GM19438 (cell line): Measurements from ENCODE around the gene C11orf24.

Experiments
- ATAC-seq: cut with Tn5 transposase; IDR thresholded peaks from one replicate; pipeline ENCODE4 v1.9.1; 2021; ENCODE audit warnings: low read depth; ENCODE audit not compliant: unreplicated experiment

Gene C11orf24

DNA sequence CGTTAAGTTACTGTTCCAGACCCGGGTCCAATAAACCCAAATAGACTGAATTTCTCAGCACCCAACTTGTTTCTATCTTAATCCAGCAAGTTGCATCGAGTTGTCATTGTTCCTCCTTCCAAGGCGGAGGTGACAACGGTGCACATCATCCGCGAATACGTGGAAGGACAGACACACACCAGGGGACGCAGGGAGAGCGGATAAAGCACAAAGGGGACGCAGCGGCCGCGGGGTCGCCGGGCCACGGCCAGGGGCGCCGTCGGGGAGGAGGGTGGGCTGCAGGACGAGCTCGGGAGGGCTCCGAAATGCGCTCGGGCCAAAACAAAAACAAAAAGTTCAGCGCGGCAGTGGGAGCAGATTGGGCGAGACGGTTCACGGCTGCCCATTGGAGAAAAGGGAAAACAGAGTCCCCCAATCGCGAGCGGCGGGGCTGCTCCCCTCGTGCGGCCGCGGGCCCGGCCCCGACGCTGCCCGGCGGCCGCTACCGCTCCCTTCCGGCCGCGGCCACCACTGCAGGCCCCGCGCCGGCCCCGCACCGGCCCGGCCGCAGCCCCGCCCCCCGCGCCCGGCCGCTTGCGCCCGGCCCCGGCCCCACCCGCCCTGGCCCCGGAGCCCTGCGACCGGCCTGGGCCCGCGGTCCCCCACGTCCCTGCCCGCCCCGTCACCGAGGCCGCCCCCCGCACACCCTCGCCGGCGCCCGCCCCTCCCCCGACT lies 59.2 kb downstream of the C11orf24 start:
- peak; percentile 53 for ATAC-seq

DNA sequence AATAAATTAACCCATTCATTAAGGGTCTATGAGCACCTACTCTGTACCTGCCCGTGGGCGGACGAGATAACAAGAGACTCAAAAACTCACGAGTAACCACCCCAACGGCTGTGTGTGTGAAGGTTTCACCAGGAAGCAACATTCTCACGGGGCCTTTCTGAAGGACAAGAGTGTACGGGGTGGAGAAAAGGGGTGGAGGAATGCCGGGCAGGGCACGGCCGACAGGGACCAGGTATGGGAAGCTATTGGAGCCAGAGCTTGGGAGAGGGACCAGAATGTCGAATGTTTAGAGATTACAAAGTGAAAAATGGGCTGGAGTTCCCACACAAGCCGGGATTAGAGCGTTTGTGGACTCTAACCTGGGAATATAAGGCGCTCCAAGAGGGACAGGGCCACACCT lies 60.2 kb downstream of the C11orf24 start:
- no peak for ATAC-seq
